Measurements from ENCODE around the gene FXYD5. TPM values are rescaled to one million over a fixed set of nuclear protein-coding genes. Genes with fewer than 3 reads are reported as not detected.
A peak's percentile ranks its signal among the peaks of the same experiment; 100 is the strongest.

The FXYD5 gene
- total RNA-seq, 1 donor from 2014 or later: 81.0 TPM

DNA sequence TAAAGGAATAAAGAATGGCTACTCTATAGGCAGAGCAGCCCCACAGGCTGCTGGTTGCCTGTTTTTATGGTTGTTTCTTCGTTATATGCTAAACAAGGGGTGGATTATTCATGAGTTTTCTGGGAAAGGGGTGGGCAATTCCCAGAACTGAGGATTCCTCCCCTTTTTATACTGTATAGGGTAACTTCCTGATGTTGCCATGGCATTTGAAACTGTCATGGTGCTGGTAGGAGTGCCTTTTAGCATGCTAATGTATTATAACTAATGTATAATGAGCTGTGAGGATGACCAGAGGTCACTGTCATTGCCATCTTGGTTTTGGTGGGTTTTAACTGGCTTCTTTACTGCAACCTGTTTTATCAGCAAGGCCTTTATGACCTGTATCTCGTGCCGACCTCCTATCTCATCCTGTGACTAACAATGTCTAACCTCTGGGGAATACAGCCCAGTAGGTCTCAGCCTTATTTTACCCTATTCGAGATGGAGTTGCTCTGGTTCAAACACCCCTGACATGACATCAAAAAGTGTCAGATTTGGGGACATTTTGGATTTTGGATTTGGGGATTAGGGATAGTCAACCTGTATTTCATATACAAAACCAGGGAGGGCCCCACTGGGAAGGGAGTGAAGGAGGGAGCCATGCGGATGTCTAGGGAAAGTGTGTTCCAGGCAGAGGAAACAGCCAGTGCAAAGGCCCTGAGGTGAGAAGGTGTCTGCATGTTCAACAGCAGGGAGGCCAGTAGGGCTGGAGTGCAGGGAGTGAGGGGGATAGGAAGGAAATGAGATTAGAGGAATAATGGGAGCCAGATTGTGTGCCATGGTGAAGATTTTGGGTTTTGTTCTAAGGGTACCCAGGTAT, 10.9 kb downstream of the FXYD5 start:
- H3K27me3 Mint-ChIP-seq (ENCODE audit: unreplicated experiment): no peaks in the 10 kb centered on the region
- TF ChIP-seq CTCF (IDR thresholded peaks at IDR 0.05): no peak
- peaks cover 12% of the 10 kb centered on the region for H3K9me3 Mint-ChIP-seq (ENCODE audit: unreplicated experiment)
- H3K4me3 Mint-ChIP-seq (ENCODE audit: unreplicated experiment): no peak overlapping the region
- no peak for DNase-seq (ENCODE audit: extremely low spot score, unreplicated experiment)
- no peak overlapping the region for H3K27ac Mint-ChIP-seq (ENCODE audit: unreplicated experiment)
- peaks cover 36% of the 10 kb centered on the region for H3K36me3 Mint-ChIP-seq (ENCODE audit: unreplicated experiment)
- peaks cover 20% of the 10 kb centered on the region for H3K4me1 Mint-ChIP-seq (ENCODE audit: unreplicated experiment)

DNA sequence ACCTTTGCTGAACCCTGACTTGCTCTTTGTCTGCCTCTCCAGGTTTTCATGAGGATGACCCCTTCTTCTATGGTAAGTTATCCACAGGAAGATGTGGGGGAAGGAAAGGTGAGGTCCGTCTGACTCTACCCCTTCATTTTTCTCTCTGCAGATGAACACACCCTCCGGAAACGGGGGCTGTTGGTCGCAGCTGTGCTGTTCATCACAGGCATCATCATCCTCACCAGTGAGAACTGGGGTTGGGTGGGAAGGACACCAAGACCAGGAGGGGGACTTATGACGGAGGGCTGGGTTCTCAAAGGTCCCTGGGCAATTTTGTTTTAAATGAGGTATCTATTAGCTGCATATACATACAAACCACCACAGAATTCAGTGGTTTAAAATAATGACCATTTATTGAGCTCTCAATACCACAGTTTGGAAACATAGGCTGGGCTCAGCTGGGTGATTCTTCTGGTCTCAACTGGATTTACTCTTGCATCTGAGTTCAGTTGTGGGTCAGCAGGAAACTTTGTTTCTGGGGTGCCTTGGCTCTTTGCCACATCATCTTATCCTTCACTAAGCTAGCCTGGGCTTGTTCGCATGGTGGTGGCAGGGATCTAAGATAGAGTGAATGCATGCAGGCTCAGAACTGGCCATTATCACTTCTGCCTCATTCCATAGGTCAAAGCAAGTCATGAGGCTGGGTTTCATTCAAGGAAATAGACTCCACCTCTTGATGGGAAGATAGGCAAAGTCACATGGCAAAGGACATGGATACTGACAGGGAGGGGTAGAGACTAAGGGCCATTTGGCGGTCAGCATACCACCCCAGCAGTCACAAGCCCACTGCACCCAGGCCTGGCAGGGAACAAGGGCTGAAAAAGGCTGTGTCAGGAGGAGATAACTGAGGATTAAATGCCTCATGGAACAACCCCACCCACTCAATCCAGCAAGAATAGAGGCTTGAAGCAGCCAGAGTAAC, 11.8 kb downstream of the FXYD5 start:
- Mint-ChIP-seq H3K9me3 (ENCODE audit: unreplicated experiment) (peaks cover 12% of the 10 kb centered on the region), H3K36me3 (ENCODE audit: unreplicated experiment) (peaks cover 34% of the 10 kb centered on the region), H3K27me3 (ENCODE audit: unreplicated experiment) (no peaks in the 10 kb centered on the region), H3K4me3 (ENCODE audit: unreplicated experiment) (no peak overlapping the region), H3K4me1 (ENCODE audit: unreplicated experiment) (peaks cover 20% of the 10 kb centered on the region), H3K27ac (ENCODE audit: unreplicated experiment) (no peak overlapping the region)
- TF ChIP-seq CTCF (IDR thresholded peaks at IDR 0.05): no peak
- no peak for DNase-seq (ENCODE audit: extremely low spot score, unreplicated experiment)

DNA sequence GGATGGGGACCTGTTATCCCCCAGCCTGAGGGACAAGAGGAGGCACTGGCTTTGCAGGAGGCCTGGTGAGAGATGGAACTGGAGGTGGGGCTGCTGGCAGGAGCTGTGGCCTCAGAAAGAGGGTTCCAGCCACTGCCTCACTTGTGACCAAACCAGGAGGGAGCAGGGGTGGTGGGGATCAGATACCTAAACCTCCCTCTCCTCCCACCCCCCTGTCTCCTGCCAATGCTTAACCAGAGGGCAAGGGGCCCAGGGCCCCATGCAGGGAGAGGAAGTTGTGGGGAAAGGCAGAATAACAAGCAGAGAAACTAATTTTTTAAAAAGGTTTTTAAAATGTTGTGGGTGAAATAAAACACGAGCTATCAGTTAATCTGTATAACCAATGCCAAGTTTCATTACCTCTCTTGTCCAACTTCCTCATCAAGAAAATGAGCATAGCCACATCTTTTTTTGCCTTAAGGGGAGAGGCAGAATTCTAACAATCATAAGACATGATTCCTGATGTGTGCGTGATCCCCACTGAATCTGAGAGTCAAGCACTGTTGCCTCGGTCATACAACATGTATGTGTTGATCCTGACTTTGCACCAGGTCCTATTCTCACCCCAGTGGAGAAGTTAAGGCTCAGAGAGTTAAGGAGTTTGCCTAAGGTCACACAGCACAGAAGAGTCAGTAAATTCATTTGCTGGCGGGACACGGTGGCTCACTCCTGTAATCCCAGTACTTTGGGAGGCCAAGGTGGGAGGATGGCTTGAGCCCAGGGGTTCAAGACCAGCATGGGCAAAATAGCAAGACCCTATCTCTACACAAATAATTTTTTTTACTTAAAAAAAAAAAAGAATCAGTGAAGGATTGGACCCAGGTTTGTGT, 12.9 kb downstream of the FXYD5 start:
- H3K36me3 Mint-ChIP-seq (ENCODE audit: unreplicated experiment): peaks cover 27% of the 10 kb centered on the region
- TF ChIP-seq CTCF (IDR thresholded peaks at IDR 0.05): no peak
- H3K9me3 Mint-ChIP-seq (ENCODE audit: unreplicated experiment): peaks cover 7% of the 10 kb centered on the region
- H3K4me1 Mint-ChIP-seq (ENCODE audit: unreplicated experiment): peaks cover 18% of the 10 kb centered on the region
- no peak overlapping the region for H3K4me3 Mint-ChIP-seq (ENCODE audit: unreplicated experiment)
- peak overlapping the region; percentile 54 for H3K27ac Mint-ChIP-seq (ENCODE audit: unreplicated experiment)
- no peak for DNase-seq (ENCODE audit: extremely low spot score, unreplicated experiment)
- H3K27me3 Mint-ChIP-seq (ENCODE audit: unreplicated experiment): no peaks in the 10 kb centered on the region

DNA sequence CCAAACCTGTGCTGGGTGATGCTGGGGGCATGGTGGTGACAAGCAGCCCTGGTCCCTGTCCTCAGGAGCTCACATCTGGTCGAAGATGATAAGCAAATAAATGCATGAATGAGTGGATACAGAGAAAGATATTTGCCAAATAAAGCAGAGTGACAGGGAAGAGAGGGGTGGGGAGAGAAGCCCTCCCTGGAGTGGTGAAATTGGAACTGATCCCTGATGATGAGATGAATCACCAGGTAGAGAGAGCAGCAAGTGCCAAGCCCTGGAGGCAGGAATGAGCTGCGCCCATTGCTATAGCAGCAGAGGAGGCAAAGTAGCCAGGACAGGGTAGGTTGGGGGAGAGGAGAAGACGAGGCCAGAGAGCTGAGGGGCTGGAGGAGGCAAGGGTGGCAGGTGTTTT, 13.7 kb downstream of the FXYD5 start:
- no peak overlapping the region for H3K4me3 Mint-ChIP-seq (ENCODE audit: unreplicated experiment)
- DNase-seq (ENCODE audit: extremely low spot score, unreplicated experiment): no peak
- no peaks in the 10 kb centered on the region for H3K27me3 Mint-ChIP-seq (ENCODE audit: unreplicated experiment)
- H3K36me3 Mint-ChIP-seq (ENCODE audit: unreplicated experiment): peaks cover 23% of the 10 kb centered on the region
- peaks cover 7% of the 10 kb centered on the region for H3K9me3 Mint-ChIP-seq (ENCODE audit: unreplicated experiment)
- peaks cover 15% of the 10 kb centered on the region for H3K4me1 Mint-ChIP-seq (ENCODE audit: unreplicated experiment)
- no peak overlapping the region for H3K27ac Mint-ChIP-seq (ENCODE audit: unreplicated experiment)
- no peak for TF ChIP-seq CTCF (IDR thresholded peaks at IDR 0.05)

All from osteocyte (in vitro differentiated cells).